RKO (cell line): ENCODE data around the gene FAM98C.
"Not testable (repeated sequence)": the region's sequence is repeated elsewhere in the genome, so short reads cannot be mapped to it uniquely, and the experiment has no call there.

Experiments
- DNase-seq: peaks from one replicate; pipeline ENCODE4 v3.0.0-alpha.2; 2016; ENCODE audit warnings: low spot score

Gene FAM98C

GRCh38 chr19:38399081-38399480 lies 3.8 kb upstream of the FAM98C start:
- DNase-seq: no peak

- no peak for DNase-seq
Observed at GRCh38 chr19:38399537-38399936, 3.4 kb upstream of the FAM98C start.

GRCh38 chr19:38400361-38400760 lies 2.5 kb upstream of the FAM98C start:
- no peak for DNase-seq

- DNase-seq: peak; percentile 55
Observed at GRCh38 chr19:38401148-38401547, 1.7 kb upstream of the FAM98C start.

GRCh38 chr19:38402623-38402966 lies 298 bp upstream of the FAM98C start:
- no peak for DNase-seq

GRCh38 chr19:38404858-38405257 lies 2.0 kb downstream of the FAM98C start:
- no peak for DNase-seq

- no peak for DNase-seq
Observed at GRCh38 chr19:38405276-38405675, 2.4 kb downstream of the FAM98C start.

- no peak for DNase-seq
Observed at GRCh38 chr19:38409631-38410133, 6.8 kb downstream of the FAM98C start.

GRCh38 chr19:38410407-38410806 lies 7.5 kb downstream of the FAM98C start:
- not testable (repeated sequence) for DNase-seq

- DNase-seq: no peak
Observed at GRCh38 chr19:38411041-38411712, 8.3 kb downstream of the FAM98C start.

- DNase-seq: not testable (repeated sequence)
Observed at GRCh38 chr19:38411898-38412297, 9.0 kb downstream of the FAM98C start.

- no peak for DNase-seq
Observed at GRCh38 chr19:38412491-38412890, 9.6 kb downstream of the FAM98C start.

GRCh38 chr19:38412961-38413360 lies 10.1 kb downstream of the FAM98C start:
- no peak for DNase-seq

GRCh38 chr19:38413416-38413815 lies 10.5 kb downstream of the FAM98C start:
- DNase-seq: no peak

GRCh38 chr19:38417146-38417543 lies 14.3 kb downstream of the FAM98C start:
- DNase-seq: no peak

GRCh38 chr19:38417544-38418506 lies 14.9 kb downstream of the FAM98C start:
- no peak for DNase-seq

GRCh38 chr19:38420935-38421334 lies 18.0 kb downstream of the FAM98C start:
- no peak for DNase-seq

- no peak for DNase-seq
Observed at GRCh38 chr19:38421856-38422255, 19.0 kb downstream of the FAM98C start.

- no peak for DNase-seq
Observed at GRCh38 chr19:38422438-38422837, 19.5 kb downstream of the FAM98C start.

- no peak for DNase-seq
Observed at GRCh38 chr19:38424272-38424671, 21.4 kb downstream of the FAM98C start.

GRCh38 chr19:38425222-38425809 lies 22.4 kb downstream of the FAM98C start:
- DNase-seq: no peak

- no peak for DNase-seq
Observed at GRCh38 chr19:38425810-38426466, 23.0 kb downstream of the FAM98C start, which contains the start of gene RASGRP4. RASGRP4 (minus strand) TSS chr19:38426219; CDS start chr19:38426091, 128 bp downstream.
